ENCODE measurements around the gene SLC22A16.

GRCh38 chr6:110486756-110487155 lies 10.3 kb upstream of the SLC22A16 start:
- TF ChIP-seq EZH2phosphoT487 (IDR thresholded peaks at IDR 0.05; ENCODE audit: low read depth, severe bottlenecking, unreplicated experiment), result no peak
- no peak for TF ChIP-seq EZH2 (IDR thresholded peaks at IDR 0.05; ENCODE audit: borderline replicate concordance)
